ENCODE measurements around the gene ITM2B.

DNA sequence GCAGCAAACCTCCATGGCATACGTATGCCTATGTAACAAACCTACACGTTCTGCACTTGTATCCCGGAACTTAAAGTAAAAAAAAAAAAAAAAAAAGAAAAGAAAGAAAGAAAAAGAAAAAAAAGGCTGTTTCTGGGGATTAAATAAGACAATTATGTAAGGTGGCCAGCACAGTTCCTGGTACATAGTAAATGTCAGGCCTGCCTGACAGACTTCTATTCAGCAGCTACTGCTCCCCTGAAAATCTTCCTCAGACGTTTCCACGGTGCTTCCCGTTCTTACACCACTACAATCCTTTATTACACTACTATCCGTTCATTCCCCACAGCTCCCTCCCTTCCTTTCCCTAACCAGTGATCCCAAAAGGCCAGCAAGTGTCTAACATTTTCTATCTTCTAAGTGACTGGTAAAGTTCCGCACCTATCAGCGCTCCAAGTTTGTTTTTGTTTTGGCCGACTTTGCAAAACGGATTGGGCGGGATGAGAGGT is 69.9 kb downstream of the ITM2B start:
- no peak for TF ChIP-seq POLR2AphosphoS5 (IDR thresholded peaks at IDR 0.05; ENCODE audit: low read depth)
- TF ChIP-seq GABPA (IDR thresholded peaks at IDR 0.05; ENCODE audit: low read depth), result no peak
- TF ChIP-seq, protein P1, sequence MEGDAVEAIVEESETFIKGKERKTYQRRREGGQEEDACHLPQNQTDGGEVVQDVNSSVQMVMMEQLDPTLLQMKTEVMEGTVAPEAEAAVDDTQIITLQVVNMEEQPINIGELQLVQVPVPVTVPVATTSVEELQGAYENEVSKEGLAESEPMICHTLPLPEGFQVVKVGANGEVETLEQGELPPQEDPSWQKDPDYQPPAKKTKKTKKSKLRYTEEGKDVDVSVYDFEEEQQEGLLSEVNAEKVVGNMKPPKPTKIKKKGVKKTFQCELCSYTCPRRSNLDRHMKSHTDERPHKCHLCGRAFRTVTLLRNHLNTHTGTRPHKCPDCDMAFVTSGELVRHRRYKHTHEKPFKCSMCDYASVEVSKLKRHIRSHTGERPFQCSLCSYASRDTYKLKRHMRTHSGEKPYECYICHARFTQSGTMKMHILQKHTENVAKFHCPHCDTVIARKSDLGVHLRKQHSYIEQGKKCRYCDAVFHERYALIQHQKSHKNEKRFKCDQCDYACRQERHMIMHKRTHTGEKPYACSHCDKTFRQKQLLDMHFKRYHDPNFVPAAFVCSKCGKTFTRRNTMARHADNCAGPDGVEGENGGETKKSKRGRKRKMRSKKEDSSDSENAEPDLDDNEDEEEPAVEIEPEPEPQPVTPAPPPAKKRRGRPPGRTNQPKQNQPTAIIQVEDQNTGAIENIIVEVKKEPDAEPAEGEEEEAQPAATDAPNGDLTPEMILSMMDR (IDR thresholded peaks at IDR 0.05; ENCODE audit: insufficient read depth, low read length), result no peak
- TF ChIP-seq, protein P2, sequence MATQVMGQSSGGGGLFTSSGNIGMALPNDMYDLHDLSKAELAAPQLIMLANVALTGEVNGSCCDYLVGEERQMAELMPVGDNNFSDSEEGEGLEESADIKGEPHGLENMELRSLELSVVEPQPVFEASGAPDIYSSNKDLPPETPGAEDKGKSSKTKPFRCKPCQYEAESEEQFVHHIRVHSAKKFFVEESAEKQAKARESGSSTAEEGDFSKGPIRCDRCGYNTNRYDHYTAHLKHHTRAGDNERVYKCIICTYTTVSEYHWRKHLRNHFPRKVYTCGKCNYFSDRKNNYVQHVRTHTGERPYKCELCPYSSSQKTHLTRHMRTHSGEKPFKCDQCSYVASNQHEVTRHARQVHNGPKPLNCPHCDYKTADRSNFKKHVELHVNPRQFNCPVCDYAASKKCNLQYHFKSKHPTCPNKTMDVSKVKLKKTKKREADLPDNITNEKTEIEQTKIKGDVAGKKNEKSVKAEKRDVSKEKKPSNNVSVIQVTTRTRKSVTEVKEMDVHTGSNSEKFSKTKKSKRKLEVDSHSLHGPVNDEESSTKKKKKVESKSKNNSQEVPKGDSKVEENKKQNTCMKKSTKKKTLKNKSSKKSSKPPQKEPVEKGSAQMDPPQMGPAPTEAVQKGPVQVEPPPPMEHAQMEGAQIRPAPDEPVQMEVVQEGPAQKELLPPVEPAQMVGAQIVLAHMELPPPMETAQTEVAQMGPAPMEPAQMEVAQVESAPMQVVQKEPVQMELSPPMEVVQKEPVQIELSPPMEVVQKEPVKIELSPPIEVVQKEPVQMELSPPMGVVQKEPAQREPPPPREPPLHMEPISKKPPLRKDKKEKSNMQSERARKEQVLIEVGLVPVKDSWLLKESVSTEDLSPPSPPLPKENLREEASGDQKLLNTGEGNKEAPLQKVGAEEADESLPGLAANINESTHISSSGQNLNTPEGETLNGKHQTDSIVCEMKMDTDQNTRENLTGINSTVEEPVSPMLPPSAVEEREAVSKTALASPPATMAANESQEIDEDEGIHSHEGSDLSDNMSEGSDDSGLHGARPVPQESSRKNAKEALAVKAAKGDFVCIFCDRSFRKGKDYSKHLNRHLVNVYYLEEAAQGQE (IDR thresholded peaks at IDR 0.05; ENCODE audit: insufficient replicate concordance, low read depth), result no peak

All from HL-60 (cell line).